Testis (tissue), 3 donors: Measurements from ENCODE around the gene PGM1. TPM values are rescaled to one million over a fixed set of nuclear protein-coding genes. Genes with fewer than 3 reads are reported as not detected.

Source experiments
- DNase-seq: peaks from one replicate; pipeline ENCODE4 v3.0.0-alpha.2; 2019
- H3K27ac ChIP-seq, 2 donors: fragments of 200-600 bp; sonication (generic); one replicate each; pipeline ENCODE4 v1.5.1; 2019
- H3K27me3 ChIP-seq: fragments of 200-600 bp; sonication (generic); one replicate; pipeline ENCODE4 v1.5.1; 2019
- H3K36me3 ChIP-seq: fragments of 200-600 bp; sonication (generic); one replicate; pipeline ENCODE4 v1.5.1; 2017; ENCODE audit warnings: low read depth; ENCODE audit errors: missing control alignments
- H3K4me1 ChIP-seq: fragments of 200-600 bp; sonication (generic); one replicate; pipeline ENCODE4 v1.5.1; 2019
- H3K4me3 ChIP-seq, 2 donors: fragments of 200-600 bp; sonication (generic); one replicate each; pipeline ENCODE4 v1.5.1; 2017 to 2019
- H3K9me3 ChIP-seq: fragments of 200-600 bp; sonication (generic); one replicate; pipeline ENCODE4 v1.5.1; 2017
- CTCF ChIP-seq, 3 experiments: fragments of 450-650 bp in 2 of 3; fragments of 200-600 bp in 1 of 3; sonication (generic) in 1 of 3; IDR thresholded peaks; one replicate each; pipeline ENCODE4 v1.5.1; 2016 to 2019; ENCODE audit warnings: antibody characterized with exemption in 3 of 3, mild to moderate bottlenecking in 2 of 3, moderate library complexity in 1 of 3
- POLR2A ChIP-seq: fragments of 450-650 bp; IDR thresholded peaks from one replicate; pipeline ENCODE4 v1.6.1; 2017; ENCODE audit warnings: antibody characterized with exemption, mild to moderate bottlenecking, moderate library complexity
- WGBS, 2 donors: methylation state at CpG; one replicate each; pipeline ENCODE4 v1.1.5; 2018; 5-methylcytosine and 5-hydroxymethylcytosine counted together
- intact Hi-C: fragments of 100-400 bp; cut with DNase I; formaldehyde crosslinking; loops from one replicate; pipeline ENCODE4 v1.15.1; 2023; ENCODE audit warnings: low total_unique reads
- polyA plus RNA-seq: library from polyadenylated mRNA; stranded (reverse); fragments of 350-450 nt; fragmentation: Illumina TruSeq; extraction: RNeasy Lipid Tissue Mini Kit (QIAGEN cat#74804); gene quantifications from one replicate; pipeline ENCODE4 v1.2.3, GENCODE V29; 2014; ENCODE audit warnings: low read depth, low replicate concordance; ENCODE audit not compliant: insufficient read depth
- total RNA-seq, 2 donors: library from RNA; depleted of rRNA; stranded (reverse); fragments of >200 nt; gene quantifications; one replicate each; pipeline ENCODE4 v1.2.3, GENCODE V29; 2016

Gene PGM1
- total and polyA plus RNA-seq, 3 donors from 2014 or later = 23.2 to 27.7 (median 27.5) TPM

- H3K36me3 ChIP-seq = no peaks in the 10 kb centered on the region
- no peak for DNase-seq
- WGBS, 2 donors = 31 to 45% methylated on average over 3 of the region's 3 CpGs
- no peak overlapping the region for H3K4me3 ChIP-seq
- H3K9me3 ChIP-seq = no peaks in the 10 kb centered on the region
- H3K4me1 ChIP-seq = peaks cover 11% of the 10 kb centered on the region
- intact Hi-C loops = no loop called here
- TF ChIP-seq POLR2A (no peak), CTCF (IDR thresholded peaks at IDR 0.05) (no peak)
- H3K27me3 ChIP-seq = no peaks in the 10 kb centered on the region
- H3K27ac ChIP-seq = no peak overlapping the region
Observed at GRCh38 chr1:63590166-63590560, 3.0 kb upstream of the PGM1 start.

DNA sequence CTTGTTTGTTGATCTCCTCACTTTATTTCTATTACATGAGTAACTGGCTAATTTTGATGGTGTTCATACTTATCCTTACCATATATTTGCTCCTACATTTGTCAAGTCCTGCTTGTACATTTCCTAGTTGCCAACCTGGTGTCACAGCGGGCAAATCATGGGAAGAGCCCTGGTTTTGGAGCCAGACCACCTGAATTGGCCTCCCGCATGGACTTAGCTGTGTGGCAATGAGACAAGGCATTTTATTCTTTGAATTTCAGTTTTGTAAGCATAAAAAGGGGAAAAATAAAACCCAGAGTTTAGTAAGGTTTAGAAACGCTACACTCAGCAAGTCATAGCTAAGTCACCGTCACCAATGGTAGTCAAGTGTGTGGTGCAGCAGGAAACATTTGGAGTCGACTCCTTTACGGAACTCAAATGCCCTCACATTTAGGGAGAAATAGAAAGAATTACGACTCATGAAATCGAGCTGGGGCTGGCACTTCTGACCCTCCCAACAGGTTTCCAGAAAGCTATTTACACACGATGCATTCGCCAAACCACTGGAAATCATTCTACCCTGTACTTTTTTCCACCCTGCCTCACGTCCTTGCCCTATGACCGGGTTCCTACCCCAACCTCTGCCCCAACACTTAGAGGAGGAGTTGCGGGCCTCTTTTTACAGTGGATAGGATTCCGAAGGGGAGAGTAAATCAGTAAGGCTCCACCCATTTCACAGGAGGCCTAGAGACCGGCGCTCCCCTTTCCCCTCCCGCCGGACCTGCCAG, 492 bp upstream of the PGM1 start:
- Histone ChIP-seq H3K4me3 (peak overlapping the region; percentile 89 to 93), H3K36me3 (no peaks in the 10 kb centered on the region), H3K27ac (peak overlapping the region; percentile 81 to 94), H3K27me3 (no peaks in the 10 kb centered on the region), H3K9me3 (no peaks in the 10 kb centered on the region), H3K4me1 (peaks cover 11% of the 10 kb centered on the region)
- WGBS, 2 donors = 19 to 21% methylated on average over 14 to 18 of the region's 18 CpGs
- DNase-seq = no peak
- no peak for TF ChIP-seq POLR2A
- intact Hi-C loops = no loop called here

DNA sequence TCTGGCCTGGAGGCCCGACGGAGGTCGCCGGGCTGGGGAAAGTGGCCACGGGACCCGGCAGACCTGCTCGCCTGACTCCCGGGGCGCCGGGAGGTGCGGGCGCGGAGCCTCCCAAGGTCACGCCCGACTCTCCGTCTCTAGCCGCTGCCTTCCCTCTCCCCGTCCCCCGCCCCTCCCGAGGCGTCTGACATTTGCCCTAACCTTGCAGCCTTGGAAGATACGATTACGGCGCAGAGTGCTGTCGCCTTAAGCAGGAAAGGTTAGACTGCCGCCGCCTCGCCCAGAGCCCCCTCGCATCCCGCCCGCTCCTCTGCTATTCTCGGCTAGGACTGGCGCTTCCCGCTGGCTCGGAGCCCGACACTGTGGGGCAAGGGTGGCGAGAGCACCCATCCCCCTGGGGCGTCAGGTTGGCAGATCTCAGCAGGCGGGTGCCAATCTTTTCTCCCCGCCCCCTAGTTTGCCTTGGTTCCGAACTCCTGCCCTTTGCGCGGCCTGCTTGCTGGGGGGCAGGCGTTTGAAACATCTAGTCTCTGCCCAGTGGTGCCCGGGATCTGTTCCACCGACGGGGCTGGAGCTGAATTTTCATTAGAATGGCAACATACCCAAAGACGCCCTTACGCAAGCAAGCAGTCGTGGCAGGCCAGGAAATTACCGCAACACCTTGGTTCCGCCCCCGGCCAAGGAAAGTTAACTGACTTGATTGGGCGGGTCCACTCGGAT, 835 bp downstream of the PGM1 start:
- Histone ChIP-seq H3K4me3 (peak overlapping the region; percentile 89 to 93), H3K9me3 (no peaks in the 10 kb centered on the region), H3K36me3 (no peaks in the 10 kb centered on the region), H3K27me3 (no peaks in the 10 kb centered on the region), H3K4me1 (peaks cover 11% of the 10 kb centered on the region), H3K27ac (peak overlapping the region; percentile 81 to 94)
- DNase-seq = peak; percentile 67
- WGBS, 2 donors = 8 to 15% methylated on average over 15 to 41 of the region's 55 CpGs
- intact Hi-C loops = no loop called here
- no peak for TF ChIP-seq POLR2A
- no peak for TF ChIP-seq CTCF (IDR thresholded peaks at IDR 0.05)

GRCh38 chr1:63595435-63595834, 2.2 kb downstream of the PGM1 start:
- WGBS, 2 donors = 78 to 83% methylated on average over 1 of the region's 1 CpG
- TF ChIP-seq POLR2A = no peak
- no peak for TF ChIP-seq CTCF (IDR thresholded peaks at IDR 0.05)

GRCh38 chr1:63599799-63600198, 6.6 kb downstream of the PGM1 start:
- WGBS, 2 donors = 87 to 88% methylated on average over 5 of the region's 5 CpGs
- H3K27ac ChIP-seq = no peak overlapping the region
- no peaks in the 10 kb centered on the region for H3K4me1 ChIP-seq
- TF ChIP-seq POLR2A = no peak
- no peak for TF ChIP-seq CTCF (IDR thresholded peaks at IDR 0.05)
- no peak for DNase-seq
- H3K36me3 ChIP-seq = no peaks in the 10 kb centered on the region
- H3K27me3 ChIP-seq = no peaks in the 10 kb centered on the region
- intact Hi-C loops = no loop called here
- no peaks in the 10 kb centered on the region for H3K9me3 ChIP-seq
- no peak overlapping the region for H3K4me3 ChIP-seq

More at GRCh38 chr1:63595435-63595834, 2.2 kb downstream of the PGM1 start:
- DNase-seq = no peak
- Histone ChIP-seq H3K27me3 (no peaks in the 10 kb centered on the region), H3K27ac (no peak overlapping the region), H3K9me3 (no peaks in the 10 kb centered on the region), H3K36me3 (no peaks in the 10 kb centered on the region), H3K4me1 (peaks cover 5% of the 10 kb centered on the region), H3K4me3 (no peak overlapping the region)
- intact Hi-C loops = no loop called here
